HG03442 (cell line): Measurements from ENCODE around the gene ZIC1.

Source experiments
- ATAC-seq: cut with Tn5 transposase; IDR thresholded peaks from one replicate; pipeline ENCODE4 v1.9.1; 2021; ENCODE audit warnings: mild to moderate bottlenecking, moderate library complexity; ENCODE audit not compliant: unreplicated experiment

ZIC1 gene

GRCh38 chr3:147394884-147395225 is 14.3 kb upstream of the ZIC1 start:
- ATAC-seq, result no peak

GRCh38 chr3:147395899-147396711 is 13.1 kb upstream of the ZIC1 start:
- ATAC-seq, result no peak

- no peak for ATAC-seq
Observed at GRCh38 chr3:147396712-147397046, 12.5 kb upstream of the ZIC1 start.

- ATAC-seq, result no peak
Observed at GRCh38 chr3:147397155-147397874, 11.8 kb upstream of the ZIC1 start.

- ATAC-seq, result no peak
Observed at GRCh38 chr3:147397875-147398812, 11.0 kb upstream of the ZIC1 start.

GRCh38 chr3:147398813-147399534 is 10.2 kb upstream of the ZIC1 start:
- ATAC-seq, result no peak

- ATAC-seq, result no peak
Observed at GRCh38 chr3:147400111-147400510, 9.1 kb upstream of the ZIC1 start.

- ATAC-seq, result no peak
Observed at GRCh38 chr3:147400999-147401398, 8.2 kb upstream of the ZIC1 start.

GRCh38 chr3:147401421-147401820 is 7.7 kb upstream of the ZIC1 start:
- ATAC-seq, result no peak

GRCh38 chr3:147402159-147402558 is 7.0 kb upstream of the ZIC1 start:
- no peak for ATAC-seq

- no peak for ATAC-seq
Observed at GRCh38 chr3:147403511-147403910, 5.7 kb upstream of the ZIC1 start.

- no peak for ATAC-seq
Observed at GRCh38 chr3:147404000-147404799, 5.0 kb upstream of the ZIC1 start.

- ATAC-seq, result no peak
Observed at GRCh38 chr3:147404800-147405230, 4.3 kb upstream of the ZIC1 start.

- ATAC-seq, result no peak
Observed at GRCh38 chr3:147405231-147406027, 3.7 kb upstream of the ZIC1 start.

GRCh38 chr3:147406028-147406931 is 2.9 kb upstream of the ZIC1 start, which contains the start of gene ZIC4:
Gene ZIC4 (minus strand): TSS chr3:147406543. CDS start chr3:147402797, 3,746 bp downstream.
- ATAC-seq, result no peak

- no peak for ATAC-seq
Observed at GRCh38 chr3:147407114-147407497, 2.1 kb upstream of the ZIC1 start.

- no peak for ATAC-seq
Observed at GRCh38 chr3:147407498-147408187, 1.5 kb upstream of the ZIC1 start.
